Posterior vena cava (tissue), 2 donors: ENCODE measurements around the gene KDM2B. TPM values are rescaled to one million over a fixed set of nuclear protein-coding genes. Genes with fewer than 3 reads are reported as not detected.
"Not testable (repeated sequence)": the region's sequence is repeated elsewhere in the genome, so short reads cannot be mapped to it uniquely, and the experiment has no call there.

ENCODE experiments used
- DNase-seq: peaks from one replicate; pipeline ENCODE4 v3.0.0-alpha.2; 2020; ENCODE audit warnings: low spot score
- intact Hi-C, 2 donors: fragments of 100-400 bp; cut with DNase I; formaldehyde crosslinking; loops; one replicate each; pipeline versions ENCODE4 v1.14.1 to v1.14.2; 2022 to 2023
- total RNA-seq, 2 donors: library from RNA; stranded (reverse); fragmentation: NEBNext Ultra II Directional; extraction: Animal tissue kit (Norgen Biotek cat#: 25700); gene quantifications; one replicate each; pipeline ENCODE4 v1.2.1, GENCODE V29; 2021
- donor health status: DM: yes; HTN: yes; CAD: no.
- donor health status: DM: yes; HTN: yes; CAD: no.

Gene KDM2B
- total RNA-seq, 2 donors from 2014 or later = 14.6 to 15.6 TPM

DNA sequence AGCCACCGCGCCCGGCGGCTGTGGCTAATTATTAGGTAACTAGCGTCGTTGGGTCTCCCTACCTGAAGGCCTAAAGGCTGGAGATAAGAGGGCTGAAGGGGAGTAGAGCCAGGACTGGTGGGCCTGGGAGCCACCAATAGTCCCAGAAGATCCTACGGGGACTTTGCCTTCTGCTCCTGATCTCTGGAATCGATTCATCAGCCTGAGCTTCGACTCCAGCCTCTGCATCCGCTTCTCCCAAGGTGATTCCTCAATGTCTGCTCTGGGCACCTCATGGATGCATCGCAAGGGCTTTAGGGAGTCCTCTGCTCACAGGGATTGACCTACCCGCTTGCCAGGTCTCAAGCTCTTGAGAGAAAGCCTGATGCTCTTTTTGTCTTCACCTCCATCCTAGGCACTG lies 14.7 kb upstream of the KDM2B start:
- intact Hi-C loops = loop anchor here in 1 of 2 donors (5.0 kb wide), 1 partner anchor 1532 kb away; no protein-coding TSS in a partner anchor

GRCh38 chr12:121592320-121592719 lies 11.5 kb upstream of the KDM2B start:
- intact Hi-C loops = no loop called here
- no peak for DNase-seq

More for the DNA sequence above, 14.7 kb upstream of the KDM2B start:
- DNase-seq = no peak

- DNase-seq = no peak
- intact Hi-C loops = no loop called here
These were observed 9.8 kb upstream of the KDM2B start for GRCh38 chr12:121590476-121591143.

DNA sequence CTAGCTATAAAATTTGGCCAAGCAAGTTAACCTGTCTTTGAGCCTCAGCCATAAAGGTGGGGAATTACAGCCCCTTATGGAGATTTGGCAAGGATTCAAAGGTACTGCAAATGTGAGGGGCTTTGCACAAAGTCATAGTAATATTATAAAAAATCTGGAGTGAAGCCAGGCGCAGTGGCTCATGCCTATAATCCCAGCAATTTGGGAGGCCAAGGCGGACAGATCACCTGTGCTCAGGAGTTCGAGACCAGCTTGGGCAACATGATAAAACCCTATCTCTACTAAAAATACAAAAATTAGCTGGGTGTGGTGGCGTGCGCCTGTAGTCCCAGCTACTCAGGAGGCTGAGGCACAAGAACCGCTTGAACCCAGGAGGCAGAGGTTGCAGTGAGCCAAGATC lies 4.1 kb upstream of the KDM2B start:
- intact Hi-C loops, DNase-seq: not testable (repeated sequence)

GRCh38 chr12:121583334-121583661 lies 2.5 kb upstream of the KDM2B start:
- DNase-seq, intact Hi-C loops: not testable (repeated sequence)

DNA sequence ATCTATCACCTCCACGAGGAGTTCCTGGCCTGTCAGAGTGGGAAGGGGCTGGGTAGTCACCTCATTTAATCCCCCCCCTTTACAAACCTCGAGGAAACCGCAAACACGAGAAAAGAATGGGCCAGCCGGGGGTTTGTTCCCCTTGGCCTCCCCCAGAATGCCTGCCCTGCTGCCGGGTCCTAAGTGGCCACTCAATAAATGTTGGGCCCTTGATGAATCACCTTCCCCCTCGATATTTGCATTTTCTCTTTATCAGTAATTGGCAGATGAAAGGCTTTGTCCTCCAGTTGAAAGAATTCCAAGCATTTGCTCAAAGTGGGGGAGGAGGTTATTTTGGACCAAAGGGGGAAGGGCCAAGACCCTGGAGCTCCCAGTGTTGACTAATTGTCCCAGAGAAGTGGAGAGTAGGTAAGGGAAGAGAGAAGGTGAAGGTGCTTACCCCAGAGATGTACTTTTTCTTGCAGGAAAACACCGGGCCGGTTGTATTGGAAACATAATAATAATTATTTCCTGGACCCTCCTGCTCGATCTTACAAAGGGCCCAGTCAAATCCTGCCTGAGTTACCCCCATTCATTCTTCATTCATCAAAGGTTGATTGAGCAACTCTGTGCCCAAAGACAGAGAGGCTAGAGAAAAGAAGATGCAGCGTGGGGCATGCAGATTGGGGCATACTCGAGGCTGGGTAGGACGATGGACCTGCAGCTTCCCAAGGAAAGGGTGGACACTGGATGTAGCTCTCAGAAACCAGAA lies 1.9 kb upstream of the KDM2B start:
- no peak for DNase-seq
- intact Hi-C loops = no loop called here

DNA sequence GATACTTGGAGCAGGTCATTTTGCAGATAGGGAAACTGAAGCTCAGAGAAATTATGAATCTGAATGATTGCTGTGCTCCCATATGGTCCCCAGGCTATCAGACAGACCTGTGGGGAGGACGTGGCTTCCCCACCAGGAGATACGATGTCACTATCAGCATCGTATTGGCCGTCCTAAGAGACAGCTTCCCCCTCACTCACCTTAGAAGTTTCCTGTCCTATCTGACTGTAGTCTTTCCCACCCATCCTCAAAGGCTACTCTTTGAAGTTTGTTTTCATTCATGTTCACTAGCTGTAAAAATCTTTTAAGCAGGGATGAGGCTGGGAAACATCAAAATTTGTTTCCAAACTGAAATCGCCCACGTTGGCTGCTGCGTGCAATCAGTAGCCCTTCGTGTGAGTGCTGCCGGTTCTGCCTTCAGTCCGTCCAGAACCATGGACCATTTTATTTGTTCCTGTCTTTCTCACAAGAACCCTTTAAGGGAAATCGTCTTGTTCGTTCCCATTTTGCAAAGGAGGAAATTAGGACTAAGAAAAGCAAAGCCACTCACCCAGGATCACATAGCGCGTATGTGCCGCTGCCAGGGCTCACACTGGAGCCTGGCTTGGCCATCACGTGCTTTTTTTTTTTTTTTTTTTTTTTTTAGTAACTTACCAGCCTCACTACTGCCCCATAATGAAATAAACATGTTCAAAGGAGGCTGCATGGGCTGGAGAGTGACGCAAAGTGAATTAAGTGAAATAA lies 1.0 kb upstream of the KDM2B start:
- intact Hi-C loops = no loop called here
- DNase-seq = no peak

DNA sequence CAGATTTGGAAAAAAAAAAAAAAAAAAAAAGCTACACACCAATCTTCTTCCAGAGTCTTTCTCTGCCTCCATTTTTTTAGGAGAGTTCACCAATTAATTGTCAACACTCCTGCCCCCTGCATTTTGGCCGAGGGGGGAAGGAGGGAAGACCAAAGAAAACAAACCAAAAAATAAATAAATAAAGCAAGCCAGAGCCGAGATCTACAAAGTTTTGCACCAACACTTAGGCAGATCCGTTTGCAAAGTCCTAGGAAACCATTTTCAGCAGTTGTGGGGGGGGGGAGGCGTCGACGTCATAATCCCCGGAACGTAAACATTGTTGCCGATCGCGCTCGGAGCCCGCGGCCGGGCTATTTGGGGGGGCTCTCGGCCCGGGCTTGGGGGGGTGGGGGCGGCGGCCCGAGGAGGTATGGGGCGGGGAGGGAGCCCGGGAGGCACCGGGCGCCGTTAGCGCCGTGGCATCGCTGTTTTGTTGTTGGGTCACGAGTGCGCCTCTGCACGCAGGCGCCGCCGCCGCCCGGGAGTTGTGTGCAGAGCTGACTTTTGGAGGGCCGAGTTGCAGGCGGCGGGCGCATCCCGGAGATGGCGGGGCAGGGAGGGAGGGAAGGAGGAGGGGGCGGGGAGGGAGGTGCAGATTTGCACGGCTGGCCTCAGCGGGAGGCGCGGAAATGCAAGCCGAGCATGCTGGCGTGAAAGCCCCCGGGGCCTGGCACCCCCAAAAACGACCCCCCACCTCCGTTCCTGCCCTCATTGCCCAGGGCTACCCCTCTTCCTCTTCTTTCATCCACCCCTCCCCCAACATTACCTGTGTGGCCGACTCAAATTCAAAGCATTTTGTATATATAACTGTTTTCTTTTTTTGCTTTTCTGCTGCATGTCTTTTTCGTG lies 598 bp downstream of the KDM2B start:
- DNase-seq = peak; percentile 91
- intact Hi-C loops = loop anchor here in 1 of 2 donors (5.0 kb wide), 1 partner anchor 47 kb away; the partner anchor contains the start of gene ORAI1

DNA sequence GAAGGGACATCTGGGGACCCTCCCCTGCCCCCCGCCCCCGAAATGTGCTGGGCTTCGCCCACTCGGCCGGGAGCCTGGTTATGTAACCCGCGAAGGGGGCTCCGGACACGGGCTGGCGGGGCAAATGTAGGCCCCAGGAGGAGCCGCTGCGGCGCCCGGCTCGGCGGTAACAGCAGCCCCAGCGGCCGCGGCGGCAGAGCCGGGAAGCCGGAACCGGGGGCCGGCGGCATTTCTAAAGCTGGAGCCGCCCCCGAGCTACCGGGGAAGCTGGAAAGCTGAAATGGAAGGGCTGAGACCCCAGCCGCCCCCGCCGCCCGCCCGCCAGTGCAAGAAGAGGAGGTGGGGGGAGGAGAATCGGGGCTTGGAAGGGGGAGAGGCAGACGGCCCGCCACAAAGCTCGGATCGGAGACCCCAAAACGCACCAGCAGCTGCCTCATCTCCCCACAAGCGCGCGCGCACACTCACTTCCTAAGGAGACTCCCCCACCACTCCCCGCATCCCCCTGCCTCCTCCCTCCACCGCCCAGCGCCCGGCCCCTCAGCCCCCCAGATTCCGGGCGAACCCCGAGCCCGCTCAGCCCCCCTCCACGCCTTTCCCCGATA lies 1.5 kb downstream of the KDM2B start:
- intact Hi-C loops = loop anchor here in 1 of 2 donors (5.0 kb wide), 1 partner anchor 48 kb away; the partner anchor contains the start of gene ORAI1
- DNase-seq = no peak

- DNase-seq = peak; percentile 83
- intact Hi-C loops = loop anchor here (1.0 to 5.0 kb wide), 2 partner anchors 26 to 49 kb away; partner anchors contain the start of gene ORAI1 (in 1 of the 2)
These were observed 2.3 kb downstream of the KDM2B start for GRCh38 chr12:121578230-121579189.

DNA sequence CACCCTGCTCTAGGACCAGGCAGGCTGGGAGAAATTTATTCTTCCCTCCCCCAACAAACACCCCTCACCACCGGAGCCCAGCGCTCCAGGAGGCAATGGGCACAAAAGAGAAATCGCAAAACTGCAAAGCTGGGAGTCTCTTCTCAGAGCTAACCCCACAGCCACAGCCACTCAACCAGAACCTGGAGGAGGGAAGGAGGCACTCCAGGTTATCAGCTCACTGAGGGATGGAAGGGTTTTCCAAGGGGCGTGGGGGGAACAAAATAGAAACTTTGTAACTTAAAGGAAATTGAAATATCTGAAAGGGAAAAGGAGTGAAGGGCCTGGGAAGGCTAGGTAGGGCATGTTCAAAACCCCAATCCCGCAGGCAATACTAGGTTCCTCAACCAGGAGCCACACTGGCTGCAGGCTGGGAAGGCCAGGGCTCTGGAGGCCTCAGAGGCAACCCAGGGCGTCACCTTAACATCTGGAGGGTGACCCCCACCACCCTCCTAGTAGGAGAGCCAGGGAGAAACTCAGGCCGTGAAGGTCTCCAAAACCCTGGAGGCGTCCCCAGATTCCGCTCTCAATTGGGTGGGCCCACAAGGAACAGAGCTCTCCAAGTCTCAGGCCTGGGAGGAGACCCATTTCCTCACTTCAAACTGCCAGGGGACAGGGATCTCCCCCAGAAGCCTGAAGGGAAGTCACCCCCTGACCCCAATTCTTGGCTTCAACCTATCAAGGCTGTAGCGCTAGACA lies 3.2 kb downstream of the KDM2B start:
- intact Hi-C loops = loop anchor here (1.0 to 5.0 kb wide), 2 partner anchors 25 to 50 kb away; partner anchors contain the start of gene ORAI1 (in 1 of the 2)

GRCh38 chr12:121576851-121577391 lies 3.9 kb downstream of the KDM2B start:
- intact Hi-C loops = loop anchor here in 1 of 2 donors (5.0 kb wide), 1 partner anchor 50 kb away; the partner anchor contains the start of gene ORAI1
- no peak for DNase-seq

More for the DNA sequence above, 3.2 kb downstream of the KDM2B start:
- DNase-seq = no peak

GRCh38 chr12:121575952-121576625 lies 4.7 kb downstream of the KDM2B start:
- intact Hi-C loops = loop anchor here in 1 of 2 donors (5.0 kb wide), 1 partner anchor 51 kb away; the partner anchor contains the start of gene ORAI1
- no peak for DNase-seq

DNA sequence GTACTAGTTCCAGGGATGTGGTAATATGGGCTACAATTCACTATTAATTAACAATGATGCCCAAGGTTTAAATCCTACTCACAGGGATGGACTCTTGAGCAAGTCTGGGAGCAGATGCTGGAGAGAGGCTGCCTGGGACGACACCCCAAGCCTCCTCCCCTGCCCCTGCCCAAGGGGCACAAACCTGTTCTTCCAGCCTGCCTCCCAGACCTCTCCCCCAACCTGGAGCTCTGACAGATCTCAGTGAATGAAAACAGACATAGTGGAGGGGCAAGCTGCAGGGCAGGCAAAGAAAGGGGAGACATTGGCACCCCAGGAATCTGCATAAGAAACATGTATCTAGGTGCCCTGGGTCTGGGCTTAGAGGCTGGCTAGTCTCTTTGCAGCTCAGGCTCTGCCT lies 5.8 kb downstream of the KDM2B start:
- intact Hi-C loops = loop anchor here in 1 of 2 donors (5.0 kb wide), 1 partner anchor 52 kb away; the partner anchor contains the start of gene ORAI1

DNA sequence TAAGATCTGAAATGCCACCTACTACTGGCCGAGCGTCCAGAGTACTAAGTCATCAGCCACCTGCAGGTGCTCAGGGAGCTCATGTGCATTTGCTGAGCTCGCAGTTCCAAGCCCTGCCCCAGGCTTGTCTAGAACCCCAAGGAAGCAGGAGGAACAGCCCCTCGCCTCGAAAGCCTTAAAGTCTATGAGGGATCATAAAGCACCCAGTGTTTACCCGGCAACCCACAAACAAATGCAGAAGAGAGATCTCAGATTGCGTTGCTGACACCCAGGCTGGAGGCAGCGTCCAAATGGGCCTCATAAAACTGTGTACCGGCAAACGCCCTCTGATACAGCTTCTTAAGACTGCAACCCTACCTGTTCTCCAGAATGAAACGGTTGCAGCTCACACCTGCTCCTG lies 6.8 kb downstream of the KDM2B start:
- intact Hi-C loops = no loop called here
- DNase-seq = no peak

More for the DNA sequence above, 5.8 kb downstream of the KDM2B start:
- DNase-seq = no peak

DNA sequence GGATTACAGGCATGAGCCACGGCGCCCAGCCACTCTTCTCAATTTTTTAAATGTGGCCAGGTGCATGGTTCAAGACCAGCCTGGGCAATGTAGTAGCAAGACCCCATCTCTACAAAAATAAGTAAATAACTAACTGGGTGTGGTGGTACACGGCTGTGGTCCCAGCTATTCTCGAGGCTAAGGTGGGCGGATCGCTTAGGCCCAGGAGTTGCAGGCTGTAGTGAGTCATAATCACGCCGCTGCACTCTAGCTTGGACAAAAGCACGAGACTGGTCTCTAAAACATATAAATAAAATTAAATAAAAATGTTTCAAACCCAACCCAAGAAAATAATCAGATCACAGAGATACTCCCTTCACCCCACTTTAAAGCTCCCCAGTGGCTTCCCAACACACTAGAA lies 8.9 kb downstream of the KDM2B start:
- intact Hi-C loops = no loop called here
- DNase-seq = no peak
